MM.1S (cell line): Measurements from ENCODE around the gene RNF224.

ENCODE experiments used
- CTCF ChIP-seq: fragments of 300-600 bp; sonication (generic); IDR thresholded peaks from 2 replicates; pipeline ENCODE4 v1.5.1; 2016; ENCODE audit warnings: antibody characterized with exemption, low read length, mixed read lengths
- EZH2 ChIP-seq: fragments of 300-600 bp; sonication (generic); optimal IDR thresholded peaks from 2 replicates; pipeline ENCODE3; 2017; ENCODE audit warnings: low read depth, mild to moderate bottlenecking, antibody characterized with exemption, low read length, mixed read lengths
- EZH2phosphoT487 ChIP-seq: fragments of 300-600 bp; sonication (generic); IDR thresholded peaks from 2 replicates; pipeline ENCODE4 v1.6.1; 2018; ENCODE audit warnings: antibody characterized with exemption, low read length

- TF ChIP-seq CTCF: no peak
- TF ChIP-seq EZH2: no peak
- no peak for TF ChIP-seq EZH2phosphoT487
These were observed 8.3 kb downstream of the RNF224 start for GRCh38 chr9:137235424-137236237.
